Upper lobe of left lung (tissue), 6 donors: ENCODE measurements around the gene SLC6A4. TPM values are rescaled to one million over a fixed set of nuclear protein-coding genes. Genes with fewer than 3 reads are reported as not detected.

ENCODE experiments used
- ATAC-seq, 2 donors: fragments of 200-7000 bp; cut with Tn5 transposase; one replicate each; pipeline ENCODE4 v1.9.1; 2022; ENCODE audit warnings: mild to moderate bottlenecking in 2 of 2, moderate library complexity in 2 of 2; ENCODE audit not compliant: low FRiP score in 2 of 2
- DNase-seq, 2 donors: peaks; one replicate each; pipeline ENCODE4 v3.0.0-alpha.2; 2019 to 2020
- H3K27ac ChIP-seq, 4 donors: fragments of 200-600 bp; sonication (generic); one replicate each; pipeline ENCODE4 v1.5.1; 2016 to 2019
- H3K27me3 ChIP-seq, 4 donors: fragments of 200-600 bp; sonication (generic); one replicate each; pipeline ENCODE4 v1.5.1; 2017 to 2019
- H3K36me3 ChIP-seq, 4 donors: fragments of 200-600 bp; sonication (generic); one replicate each; pipeline ENCODE4 v1.5.1; 2016 to 2019
- H3K4me1 ChIP-seq, 4 donors: fragments of 200-600 bp; sonication (generic); one replicate each; pipeline ENCODE4 v1.5.1; 2018 to 2019
- H3K4me3 ChIP-seq, 4 donors: fragments of 200-600 bp; sonication (generic); one replicate each; pipeline ENCODE4 v1.5.1; 2017 to 2019; ENCODE audit warnings: mild to moderate bottlenecking in 2 of 4, moderate library complexity in 1 of 4
- H3K9me3 ChIP-seq, 4 donors: fragments of 200-600 bp; sonication (generic); one replicate each; pipeline ENCODE4 v1.5.1; 2018 to 2019
- CTCF ChIP-seq, 6 experiments: fragments of 450-650 bp in 4 of 6; fragments of 200-600 bp in 2 of 6; sonication (generic) in 2 of 6; IDR thresholded peaks; one replicate each; pipeline ENCODE4 v1.5.1; 2016 to 2019; ENCODE audit warnings: antibody characterized with exemption in 6 of 6
- EP300 ChIP-seq, 4 donors: sonication (generic); formaldehyde crosslinking; IDR thresholded peaks; one replicate each; pipeline ENCODE4 v1.5.1; 2017; ENCODE audit warnings: antibody characterized with exemption in 4 of 4, control low read depth in 2 of 4
- POLR2A ChIP-seq, 4 donors: fragments of 450-650 bp; IDR thresholded peaks; one replicate each; pipeline ENCODE4 v1.5.1; 2016 to 2017; ENCODE audit warnings: antibody characterized with exemption in 4 of 4, mild to moderate bottlenecking in 2 of 4
- POLR2AphosphoS5 ChIP-seq, 2 donors: sonication (generic); formaldehyde crosslinking; IDR thresholded peaks; one replicate each; pipeline ENCODE4 v1.5.1; 2017; ENCODE audit warnings: antibody characterized with exemption in 2 of 2
- WGBS, 2 donors: methylation state at CpG; one replicate each; pipeline ENCODE4 v1.1.5; 2017 to 2018; 5-methylcytosine and 5-hydroxymethylcytosine counted together
- total RNA-seq, 6 donors: library from RNA; depleted of rRNA in 4 of 6; stranded (reverse); fragments of >200 nt in 4 of 6; gene quantifications; one replicate each; pipeline versions ENCODE4 v1.1.0 to v1.2.1, GENCODE V29; 2016 to 2021
- donor health status: DM: no; HTN: no; CAD: no; lungs with moderate emphysema.
- donor health status: DM: no; HTN: yes; CAD: no; lungs with severe emphysema.

The SLC6A4 gene
- total RNA-seq, 6 donors from 2014 or later, result 14.7 to 289 (median 44.8) TPM

- WGBS, 2 donors, result 56 to 61% methylated on average over 10 of the region's 10 CpGs
- DNase-seq, result peak in 1 of 2 donors; percentile 7
- Histone ChIP-seq H3K27ac (peak overlapping the region; percentile 67 to 83 (median 78)), H3K9me3 (no peaks in the 10 kb centered on the region), H3K27me3 (peaks cover 0 to 23% (median 13%) of the 10 kb centered on the region in 4 donors), H3K36me3 (no peaks in the 10 kb centered on the region), H3K4me3 (peak overlapping the region; percentile 8 to 66 (median 56)), H3K4me1 (peaks cover 33 to 50% (median 35%) of the 10 kb centered on the region in 4 donors)
- TF ChIP-seq EP300 (IDR thresholded peaks at IDR 0.05), result no peak
- no peak for ATAC-seq
These were observed 764 bp upstream of the SLC6A4 start for GRCh38 chr17:30236297-30236624.

DNA sequence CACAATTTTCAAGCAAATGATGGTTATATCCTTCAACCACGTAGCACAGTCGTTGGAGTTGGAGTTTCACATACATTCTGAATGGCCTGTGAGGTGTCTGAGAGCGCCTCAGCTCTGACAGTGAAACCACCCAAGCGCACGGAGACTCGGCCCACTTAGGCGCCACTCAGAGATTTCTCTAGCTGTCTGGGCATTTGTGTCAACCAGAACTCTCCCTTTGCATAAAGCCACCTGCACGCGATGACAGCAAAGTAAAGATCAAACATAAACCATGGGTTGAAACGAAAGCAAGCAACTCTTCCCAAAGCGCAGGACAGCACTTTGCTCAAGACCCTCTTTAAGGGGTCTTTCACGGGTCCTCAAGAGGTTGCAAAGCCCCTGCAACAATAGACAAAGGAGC is 533 bp downstream of the SLC6A4 start:
- no peaks in the 10 kb centered on the region for H3K9me3 ChIP-seq
- WGBS, 2 donors, result 29 to 46% methylated on average over 11 to 12 of the region's 12 CpGs
- peaks cover 37 to 50% (median 40%) of the 10 kb centered on the region in 4 donors for H3K4me1 ChIP-seq
- H3K27me3 ChIP-seq, result peaks cover 0 to 23% (median 13%) of the 10 kb centered on the region in 4 donors
- no peaks in the 10 kb centered on the region for H3K36me3 ChIP-seq
- TF ChIP-seq EP300 (IDR thresholded peaks at IDR 0.05), result no peak
- TF ChIP-seq POLR2A (IDR thresholded peaks at IDR 0.05), result no peak
- TF ChIP-seq POLR2AphosphoS5 (IDR thresholded peaks at IDR 0.05), result no peak
- no peak for TF ChIP-seq CTCF (IDR thresholded peaks at IDR 0.05)
- ATAC-seq (no peak), DNase-seq (no peak)
- peak overlapping the region; percentile 39 to 66 (median 56) for H3K4me3 ChIP-seq
- peak overlapping the region; percentile 67 to 83 (median 78) for H3K27ac ChIP-seq

DNA sequence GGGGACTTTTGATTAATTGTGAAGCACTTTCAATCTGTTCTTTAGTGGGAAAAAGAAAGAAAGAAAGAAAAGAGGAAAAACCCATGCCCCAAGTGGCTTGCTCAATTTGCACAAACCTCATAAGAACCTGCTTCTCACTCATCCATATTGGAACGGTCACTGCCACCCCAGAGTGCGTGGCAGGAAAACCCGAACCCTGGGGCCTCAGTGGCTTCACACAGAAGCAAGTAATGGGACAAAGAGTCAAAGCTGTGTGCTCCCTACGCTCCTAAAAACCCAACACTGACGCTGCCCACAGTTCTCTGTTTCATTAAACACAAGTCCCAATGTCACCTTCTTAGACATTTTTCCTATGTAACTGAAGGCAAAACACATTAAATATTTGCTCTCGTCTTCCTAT is 1.2 kb downstream of the SLC6A4 start:
- Histone ChIP-seq H3K27ac (peak overlapping the region in 3 of 4 donors; percentile 74 to 83 (median 83)), H3K4me3 (peak overlapping the region in 3 of 4 donors; percentile 55 to 66 (median 56))

DNA sequence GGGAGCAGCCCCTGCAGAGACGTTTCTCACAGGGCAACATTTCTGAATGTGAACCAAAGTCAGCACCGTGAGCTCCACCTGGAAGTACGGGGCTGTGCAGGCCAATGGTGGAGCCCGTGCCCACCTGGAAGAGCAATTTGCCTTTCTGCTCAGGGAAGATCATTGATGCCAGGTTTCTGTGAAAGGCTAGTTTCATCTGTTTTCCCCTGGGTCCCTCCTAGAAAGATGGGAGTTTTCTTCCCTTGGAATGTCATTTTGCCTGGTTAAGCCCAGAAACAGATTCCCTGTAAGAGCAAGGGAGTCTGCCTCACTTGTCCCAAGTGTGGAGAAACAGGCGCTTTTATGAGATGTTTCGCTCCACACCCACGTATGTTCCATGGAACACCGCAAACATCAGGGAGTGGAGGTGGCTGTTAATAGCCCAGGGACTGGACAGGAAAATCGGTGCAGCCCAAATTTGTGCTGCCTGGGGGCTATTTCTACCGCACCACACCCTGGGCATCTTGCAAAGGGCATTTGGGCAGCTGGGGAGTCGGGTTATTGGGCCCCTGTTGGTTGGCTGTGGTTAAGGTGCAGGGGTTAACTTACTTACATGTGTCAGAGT is 2.6 kb downstream of the SLC6A4 start:
- Histone ChIP-seq H3K36me3 (no peaks in the 10 kb centered on the region), H3K4me1 (peaks cover 25 to 36% (median 33%) of the 10 kb centered on the region in 4 donors), H3K27ac (peak overlapping the region in 3 of 4 donors; percentile 74 to 83 (median 83)), H3K4me3 (peak overlapping the region; percentile 1 to 66 (median 56)), H3K9me3 (no peaks in the 10 kb centered on the region), H3K27me3 (peaks cover 0 to 15% (median 9%) of the 10 kb centered on the region in 4 donors)
- 59 to 62% methylated on average over 11 of the region's 11 CpGs for WGBS, 2 donors
- TF ChIP-seq CTCF (IDR thresholded peaks at IDR 0.05) (no peak), EP300 (IDR thresholded peaks at IDR 0.05) (no peak), POLR2AphosphoS5 (IDR thresholded peaks at IDR 0.05) (no peak), POLR2A (IDR thresholded peaks at IDR 0.05) (no peak)
- no peak for DNase-seq
- no peak for ATAC-seq

More for the DNA sequence above, 1.2 kb downstream of the SLC6A4 start:
- H3K36me3 ChIP-seq, result no peaks in the 10 kb centered on the region
- DNase-seq (no peak), ATAC-seq (no peak)
- no peak for TF ChIP-seq CTCF (IDR thresholded peaks at IDR 0.05)
- no peak for TF ChIP-seq POLR2A (IDR thresholded peaks at IDR 0.05)
- no peak for TF ChIP-seq POLR2AphosphoS5 (IDR thresholded peaks at IDR 0.05)
- TF ChIP-seq EP300 (IDR thresholded peaks at IDR 0.05), result no peak
- H3K4me1 ChIP-seq, result peaks cover 36 to 45% (median 40%) of the 10 kb centered on the region in 4 donors
- no peaks in the 10 kb centered on the region for H3K9me3 ChIP-seq
- H3K27me3 ChIP-seq, result peaks cover 0 to 23% (median 13%) of the 10 kb centered on the region in 4 donors
- 59 to 60% methylated on average over 6 of the region's 6 CpGs for WGBS, 2 donors

DNA sequence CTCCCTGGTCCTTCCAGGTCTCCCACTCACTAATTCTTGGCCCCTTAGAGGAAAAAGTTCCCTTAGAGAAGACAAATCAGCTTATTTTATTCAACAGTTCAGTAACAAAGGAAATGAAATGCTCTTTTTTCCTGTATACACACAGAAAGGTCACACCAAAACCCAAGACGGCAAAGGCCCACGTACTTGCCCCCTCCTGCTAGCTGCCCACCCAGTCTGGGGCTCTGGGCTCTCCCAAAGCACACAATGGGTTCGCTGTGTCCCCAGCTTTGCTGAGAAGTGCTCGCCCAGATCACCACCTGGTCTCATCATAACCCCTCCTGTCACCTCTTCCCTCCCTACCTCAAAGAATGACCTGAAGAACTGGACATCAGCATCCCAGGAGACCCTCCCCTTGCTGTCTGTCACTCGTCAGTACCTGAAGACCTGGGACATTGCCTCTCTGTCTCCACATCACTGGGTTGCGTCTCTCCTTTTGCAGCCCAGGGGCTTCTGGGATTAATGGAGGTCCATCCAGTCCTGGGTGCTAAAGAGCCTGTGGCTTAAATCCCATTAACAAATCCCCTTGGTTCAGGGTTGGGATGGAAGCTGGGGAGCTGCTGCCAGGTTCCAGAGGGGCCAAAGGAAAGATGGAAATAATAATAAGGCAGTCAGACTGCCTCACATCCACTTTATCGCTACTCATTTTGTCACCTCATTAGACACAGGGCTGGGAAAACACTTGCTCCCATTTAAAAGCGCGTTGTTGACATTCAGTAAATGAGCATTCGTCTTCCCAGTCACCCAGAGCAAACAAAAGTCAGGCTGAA is 3.3 kb downstream of the SLC6A4 start:
- Histone ChIP-seq H3K36me3 (no peaks in the 10 kb centered on the region), H3K9me3 (no peaks in the 10 kb centered on the region), H3K4me1 (peaks cover 22 to 31% (median 29%) of the 10 kb centered on the region in 4 donors), H3K4me3 (peak overlapping the region in 3 of 4 donors; percentile 55 to 66 (median 56)), H3K27ac (peak overlapping the region in 3 of 4 donors; percentile 74 to 83 (median 83)), H3K27me3 (peaks cover 0 to 10% (median 7%) of the 10 kb centered on the region in 4 donors)
- WGBS, 2 donors, result 60 to 81% methylated on average over 9 to 10 of the region's 10 CpGs
- no peak for ATAC-seq
- TF ChIP-seq EP300 (IDR thresholded peaks at IDR 0.05) (no peak), CTCF (IDR thresholded peaks at IDR 0.05) (no peak), POLR2AphosphoS5 (IDR thresholded peaks at IDR 0.05) (no peak), POLR2A (IDR thresholded peaks at IDR 0.05) (no peak)
- DNase-seq, result no peak
